Heart left ventricle (tissue), 13 donors: Measurements from ENCODE around the gene ADARB1.

Experiments
- POLR2A ChIP-seq, 2 donors: fragments of 450-650 bp; IDR thresholded peaks; one replicate each; pipeline ENCODE4 v1.6.1; 2017; ENCODE audit warnings: antibody characterized with exemption in 2 of 2, mild to moderate bottlenecking in 2 of 2, moderate library complexity in 2 of 2
- TF ChIP-seq, protein P1 (sequence below), 12 donors: fragments of 200-600 bp; sonication (generic) in 4 of 12; IDR thresholded peaks; one replicate each; pipeline versions ENCODE4 v1.5.0 to v1.8.0; 2018 to 2022; ENCODE audit warnings: antibody characterized with exemption in 12 of 12, mild to moderate bottlenecking in 5 of 12
- donor health status: ischemic (EF 13 %, LVEDD 7.1; RV severe dilation, severe dysfunction).
- donor health status: DM: no; HTN: yes; CAD: no.
- donor health status: DM: no; HTN: no; CAD: no.
- donor health status: ischemic (EF 25% LVEDD 6.9; RV normal size, moderate dysfunction).
- donor health status: ischemic (EF 25% LVEDD 5.7; RV mildly dilated, moderate dysfunction).
- donor health status: ischemic (EF 35%, LVEDD 5.7; RV mildly dilated, moderate dysfunction).
- donor health status: nonischemic (EF 11% LVEDD 7.7; RV severe dilation, severe dysfunction).
- donor health status: DM: yes; HTN: yes; CAD: no.
- donor health status: PGD.
- donor health status: ischemic (EF 29% LVEDD 5.4; RV normal size, mild dysfunction).
- donor health status: nonischemic (EF 23%, LVEDD 6.1; RV moderate dilation, normal function).

DNA sequence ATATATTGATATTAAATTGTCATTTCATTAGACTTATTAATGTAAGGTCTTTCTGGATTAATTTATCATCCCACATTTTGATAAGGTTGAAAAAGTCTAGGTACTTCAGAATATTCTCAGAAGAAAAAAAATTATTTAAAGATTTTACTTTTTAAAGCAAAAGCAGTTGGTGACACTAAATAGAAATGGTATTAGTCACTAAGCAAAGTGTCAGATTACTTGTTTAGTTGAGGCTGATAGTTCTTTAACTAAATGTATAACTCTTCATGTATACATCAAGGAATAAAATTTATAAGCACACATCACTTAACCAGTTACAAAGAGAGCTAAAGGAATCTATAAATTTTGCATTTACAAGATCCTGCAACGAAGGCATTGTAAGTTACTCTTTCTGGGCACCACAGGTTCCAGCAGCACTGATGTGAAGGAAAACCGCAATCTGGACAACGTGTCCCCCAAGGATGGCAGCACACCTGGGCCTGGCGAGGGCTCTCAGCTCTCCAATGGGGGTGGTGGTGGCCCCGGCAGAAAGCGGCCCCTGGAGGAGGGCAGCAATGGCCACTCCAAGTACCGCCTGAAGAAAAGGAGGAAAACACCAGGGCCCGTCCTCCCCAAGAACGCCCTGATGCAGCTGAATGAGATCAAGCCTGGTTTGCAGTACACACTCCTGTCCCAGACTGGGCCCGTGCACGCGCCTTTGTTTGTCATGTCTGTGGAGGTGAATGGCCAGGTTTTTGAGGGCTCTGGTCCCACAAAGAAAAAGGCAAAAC, 101.1 kb downstream of the ADARB1 start:
- TF ChIP-seq, protein P1, sequence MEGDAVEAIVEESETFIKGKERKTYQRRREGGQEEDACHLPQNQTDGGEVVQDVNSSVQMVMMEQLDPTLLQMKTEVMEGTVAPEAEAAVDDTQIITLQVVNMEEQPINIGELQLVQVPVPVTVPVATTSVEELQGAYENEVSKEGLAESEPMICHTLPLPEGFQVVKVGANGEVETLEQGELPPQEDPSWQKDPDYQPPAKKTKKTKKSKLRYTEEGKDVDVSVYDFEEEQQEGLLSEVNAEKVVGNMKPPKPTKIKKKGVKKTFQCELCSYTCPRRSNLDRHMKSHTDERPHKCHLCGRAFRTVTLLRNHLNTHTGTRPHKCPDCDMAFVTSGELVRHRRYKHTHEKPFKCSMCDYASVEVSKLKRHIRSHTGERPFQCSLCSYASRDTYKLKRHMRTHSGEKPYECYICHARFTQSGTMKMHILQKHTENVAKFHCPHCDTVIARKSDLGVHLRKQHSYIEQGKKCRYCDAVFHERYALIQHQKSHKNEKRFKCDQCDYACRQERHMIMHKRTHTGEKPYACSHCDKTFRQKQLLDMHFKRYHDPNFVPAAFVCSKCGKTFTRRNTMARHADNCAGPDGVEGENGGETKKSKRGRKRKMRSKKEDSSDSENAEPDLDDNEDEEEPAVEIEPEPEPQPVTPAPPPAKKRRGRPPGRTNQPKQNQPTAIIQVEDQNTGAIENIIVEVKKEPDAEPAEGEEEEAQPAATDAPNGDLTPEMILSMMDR (IDR thresholded peaks at IDR 0.05) = no peak
- no peak for TF ChIP-seq POLR2A (IDR thresholded peaks at IDR 0.05)
